NCI-H526 (cell line): Measurements from ENCODE around the gene ANKRD50.

Experiments
- DNase-seq, 2 experiments: peaks; one replicate each; lab custom pipeline; 2025; lab: John Stamatoyannopoulos, UW

ANKRD50 gene

DNA sequence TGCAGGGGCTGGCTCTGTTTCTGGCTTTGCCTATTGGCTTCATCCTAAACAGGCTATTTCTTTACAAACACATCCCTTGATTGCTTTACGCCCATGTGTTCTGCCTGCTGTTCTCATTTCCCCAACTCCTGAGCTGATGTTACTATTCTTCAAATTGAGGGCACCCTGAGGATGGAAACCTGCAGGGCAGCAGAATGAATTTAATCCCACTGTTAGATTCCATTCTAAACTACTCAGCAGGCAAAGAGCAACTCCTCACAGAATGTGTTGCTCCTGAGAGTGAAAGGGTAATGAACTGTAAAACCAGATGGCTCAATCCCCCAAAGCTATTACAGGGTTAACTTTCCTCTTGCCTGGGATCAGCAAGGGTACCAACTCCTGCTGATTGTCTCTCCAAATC lies 75.7 kb downstream of the ANKRD50 start:
- no peak for DNase-seq

DNA sequence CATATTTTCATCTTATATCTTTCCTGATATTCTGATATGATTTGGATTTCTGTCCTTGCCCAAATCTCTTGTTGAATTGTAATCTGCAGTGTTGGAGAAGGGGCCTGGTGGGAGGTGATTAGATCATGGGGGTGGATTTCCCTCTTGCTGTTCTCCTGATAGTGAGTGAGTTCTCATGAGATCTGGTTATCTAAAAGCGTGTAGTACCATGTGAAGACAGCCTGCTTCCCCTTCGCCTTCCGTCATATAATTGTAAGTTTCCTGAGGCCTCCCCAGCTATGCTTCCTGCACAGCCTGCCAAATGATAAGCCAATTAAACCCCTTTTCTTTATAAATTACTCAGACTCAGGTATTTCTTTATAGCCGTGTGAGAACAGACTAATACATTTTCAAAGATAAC lies 77.2 kb downstream of the ANKRD50 start:
- no peak for DNase-seq

DNA sequence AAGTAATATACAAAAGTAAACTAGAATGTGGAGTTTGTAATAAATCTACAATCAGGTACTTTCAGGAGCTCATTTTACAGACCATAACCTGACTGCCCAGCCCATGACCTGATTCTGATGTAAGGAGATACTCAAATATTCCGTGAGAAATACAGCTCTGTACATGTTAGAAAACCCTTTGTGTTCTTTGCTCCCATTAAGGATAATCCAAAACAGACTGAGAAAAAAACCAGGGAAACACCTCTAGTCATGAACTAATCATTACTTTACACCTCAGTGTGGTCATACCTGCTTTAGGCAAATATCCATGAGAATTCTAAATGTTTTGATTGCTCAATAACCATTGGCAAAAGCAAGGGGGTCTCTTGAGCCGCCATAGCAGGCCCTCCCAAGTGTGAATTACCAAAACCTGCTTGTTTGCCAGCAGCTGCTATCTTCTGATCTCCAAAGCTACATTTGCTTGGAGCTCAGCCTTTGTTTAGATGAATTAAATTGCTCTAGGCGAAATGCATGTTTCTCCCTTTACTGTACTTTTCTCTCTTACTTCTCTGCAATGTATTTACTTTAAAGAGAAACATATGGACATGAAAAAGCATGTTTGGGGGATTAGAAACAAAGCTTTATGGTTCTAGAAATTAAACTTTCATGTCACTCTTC lies 79.1 kb downstream of the ANKRD50 start:
- no peak for DNase-seq

DNA sequence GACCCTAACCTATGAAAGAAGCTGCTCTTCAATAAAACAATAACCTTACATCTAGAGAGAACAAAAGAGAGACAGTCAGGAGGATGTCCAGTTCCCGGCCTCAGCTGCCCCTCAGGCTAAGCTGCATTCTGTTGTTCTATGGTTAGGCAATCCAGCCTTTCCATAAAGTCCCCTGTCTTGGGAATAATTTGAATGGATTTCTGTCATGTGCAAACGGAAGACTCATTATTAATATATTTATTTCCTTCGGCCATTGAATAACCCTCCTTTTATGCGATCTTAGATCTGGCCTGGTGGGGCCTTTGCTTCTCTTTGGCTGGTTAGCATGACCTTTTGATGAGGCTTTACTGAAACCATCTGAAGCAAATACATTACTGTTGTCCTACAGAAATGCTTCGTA lies 80.1 kb downstream of the ANKRD50 start:
- DNase-seq, result no peak

DNA sequence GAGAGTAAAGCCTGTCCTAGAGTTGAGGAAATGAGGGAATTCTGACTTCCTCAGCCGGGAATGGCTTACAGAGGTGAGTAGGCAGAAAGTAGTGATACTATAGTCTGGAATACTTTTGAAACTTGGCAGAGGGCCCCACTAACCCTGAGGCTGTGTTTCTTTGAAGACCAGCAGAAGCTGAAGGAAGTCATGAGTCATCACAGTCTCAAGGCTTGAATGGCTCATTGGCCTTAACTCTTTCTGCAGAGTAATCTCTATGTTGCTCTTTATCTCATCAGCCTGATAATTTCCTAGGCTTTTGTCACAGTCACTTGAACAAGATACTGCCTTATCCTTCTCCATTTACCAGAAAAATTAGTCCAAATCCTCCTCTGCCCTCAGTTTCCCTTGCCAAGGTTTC lies 80.8 kb downstream of the ANKRD50 start:
- no peak for DNase-seq

DNA sequence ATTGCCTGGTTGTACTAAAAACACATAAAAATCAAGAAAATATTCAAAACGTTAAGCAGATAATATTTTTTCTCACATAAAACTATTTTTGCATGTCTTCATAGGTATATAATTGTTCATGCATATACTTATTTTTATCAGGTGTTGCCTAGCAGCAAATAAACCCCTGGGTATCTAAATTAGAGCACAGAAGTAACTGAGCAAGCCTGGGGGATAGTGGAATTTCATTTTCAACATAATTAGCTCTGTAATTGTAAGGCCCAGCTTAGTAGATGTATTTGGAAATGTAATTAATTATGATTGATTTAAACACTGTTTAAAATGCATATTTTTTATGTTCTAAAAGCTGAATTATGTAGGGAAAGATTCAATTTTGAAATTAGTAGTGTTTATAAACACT lies 82.9 kb downstream of the ANKRD50 start:
- no peak for DNase-seq
